ENCODE results near the gene PIGQ. TPM values are rescaled to one million over a fixed set of nuclear protein-coding genes. Genes with fewer than 3 reads are reported as not detected.

PIGQ gene
- total and polyA plus RNA-seq, 2 of the 8 experiments (the other 6 are each of a cell fraction or from before 2014, with no cell fraction given), result 36.0 to 49.2 TPM

GRCh38 chr16:520847-521246, 48.9 kb upstream of the PIGQ start:
- Histone ChIP-seq H4K5ac (ENCODE audit: insufficient read length, low read depth, low read length) (no peak overlapping the region), H3K14ac (ENCODE audit: insufficient read length) (no peak overlapping the region), H2BK12ac (ENCODE audit: low read depth, low read length) (no peak overlapping the region), H3K4me3 (ENCODE audit: extremely low read depth in 1 of 4, insufficient read depth in 2 of 4, low read depth in 3 of 4, low read length in 4 of 4) (no peak overlapping the region), H3K9me3 (ENCODE audit: insufficient read depth in 2 of 2, low read depth in 1 of 2, low read length in 1 of 2) (no peaks in the 10 kb centered on the region), H3K4me1 (replicated peaks in 1 of 4; ENCODE audit: control insufficient read depth in 3 of 4, insufficient read depth in 4 of 4, low read length in 3 of 4) (peaks cover 0 to 4% (median under 1%) of the 10 kb centered on the region in 4 experiments; a peak in 3 of 7 replicates), H3K36me3 (ENCODE audit: control insufficient read depth in 2 of 4, insufficient read depth in 4 of 4, low read length in 3 of 4) (peaks cover 0 to 4% (median 3%) of the 10 kb centered on the region in 4 experiments; a peak in 4 of 8 replicates), H3K4ac (replicated peaks; ENCODE audit: insufficient read length, low read depth, low read length) (no peak overlapping the region), H3K9ac (replicated peaks in 1 of 4; ENCODE audit: extremely low read depth in 1 of 4, low read depth in 3 of 4, low read length in 3 of 4) (no peak overlapping the region), H2BK20ac (ENCODE audit: low read length) (no peak overlapping the region), H3K79me2 (ENCODE audit: control insufficient read depth in 1 of 2, insufficient read depth in 2 of 2, low read length in 2 of 2) (peaks cover 0 to under 1% of the 10 kb centered on the region in 2 experiments; a peak in 1 of 4 replicates), H3K27ac (ENCODE audit: low read depth, low read length) (no peak overlapping the region; the same call in 1 of the 2 replicates), H2AK5ac (ENCODE audit: low read depth, low read length) (no peak overlapping the region), H2BK5ac (ENCODE audit: low read depth, low read length) (no peak overlapping the region; the same call in 1 of the 2 replicates), H2BK15ac (ENCODE audit: low read length) (no peak overlapping the region), H3K79me1 (ENCODE audit: low read depth, low read length) (no peaks in the 10 kb centered on the region), H3K27me3 (replicated peaks in 1 of 4; ENCODE audit: control insufficient read depth in 3 of 4, extremely low read depth in 1 of 4, insufficient read depth in 3 of 4, low read length in 3 of 4) (no peaks in the 10 kb centered on the region), H3K18ac (ENCODE audit: extremely low read depth, low read length) (no peak overlapping the region), H4K8ac (ENCODE audit: extremely low read depth, insufficient read depth, low read length) (peak overlapping the region; percentile 9; the same call in 1 of the 2 replicates), H3K4me2 (ENCODE audit: insufficient read depth in 1 of 2, low read depth in 2 of 2, low read length in 2 of 2) (no peak overlapping the region), H3K23me2 (ENCODE audit: low read depth, low read length) (no peaks in the 10 kb centered on the region), H2AFZ (ENCODE audit: low read length) (no peak overlapping the region), H3K23ac (ENCODE audit: insufficient read length) (no peak overlapping the region), H4K20me1 (replicated peaks in 1 of 2; ENCODE audit: control insufficient read depth in 1 of 2, insufficient read depth in 2 of 2, low read length in 2 of 2) (peaks cover 4 to 8% of the 10 kb centered on the region in 2 experiments), H3K56ac (replicated peaks; ENCODE audit: insufficient read length, low read depth, low read length) (no peak overlapping the region), H2BK120ac (replicated peaks; ENCODE audit: low read depth, low read length) (no peak overlapping the region), H4K91ac (replicated peaks; ENCODE audit: insufficient read length, low read length) (no peak overlapping the region)
- ChIA-PET CTCF (ENCODE audit: partially characterized antibody) (interaction anchor here (0.5 to 3.7 kb wide), 27 partner anchors 8 to 1529 kb away, joined by 3 to 12 read pairs (median 4); no protein-coding TSS in a partner anchor), POLR2A (ENCODE audit: partially characterized antibody) (interaction anchor here (0.8 to 1.8 kb wide), 5 partner anchors 10 to 137 kb away, joined by 3 to 5 read pairs (median 4); partner anchors contain the start of genes DECR2 and RAB11FIP3)
- DNase-seq (ENCODE audit: low read depth in 1 of 2, low spot score in 2 of 2) (no peak), FAIRE-seq (no peak)
- 94% methylated on average over 13 of the region's 13 CpGs; no CpG with 5 or more reads in 1 of the 2 experiments for WGBS, 2 experiments (ENCODE audit: extremely low coverage in 1 of 2, insufficient coverage in 1 of 2, insufficient read length in 1 of 2, insufficient replicate concordance in 2 of 2, low coverage in 1 of 2, low lambda C conversion rate in 2 of 2, missing lambda C conversion rate in 1 of 2)
- no peak for TF ChIP-seq RNF2 (IDR thresholded peaks at IDR 0.05; ENCODE audit: borderline replicate concordance, low read depth, low read length, missing control alignments, poor library complexity, severe bottlenecking)
- TF ChIP-seq NRF1 (IDR thresholded peaks at IDR 0.05; ENCODE audit: low read depth, low read length), result no peak
- no peak for TF ChIP-seq CEBPB (IDR thresholded peaks at IDR 0.05; ENCODE audit: low read depth, low read length)
- TF ChIP-seq NANOG (IDR thresholded peaks at IDR 0.05; ENCODE audit: insufficient read depth, low read depth, low read length, poor library complexity, severe bottlenecking), result no peak
- no peak for TF ChIP-seq CTCF (IDR thresholded peaks at IDR 0.05; ENCODE audit: control extremely low read depth in 1 of 3, insufficient read depth in 1 of 3, low read depth in 1 of 3, low read length in 3 of 3)
- TF ChIP-seq SRF (IDR thresholded peaks at IDR 0.05; ENCODE audit: low read depth, low read length), result no peak
- no peak for TF ChIP-seq POU5F1 (IDR thresholded peaks at IDR 0.05; ENCODE audit: low read depth, low read length)
- TF ChIP-seq EGR1 (IDR thresholded peaks at IDR 0.05; ENCODE audit: borderline replicate concordance, low read depth, low read length), result no peak
- TF ChIP-seq CBX5 (IDR thresholded peaks at IDR 0.05; ENCODE audit: low read depth, low read length), result no peak
- TF ChIP-seq SAP30 (IDR thresholded peaks at IDR 0.05; ENCODE audit: insufficient read depth, insufficient replicate concordance, low read length), result no peak

Measured in H1 (cell line).